GM23338 (cell line): ENCODE results near the gene C6orf47. TPM values are rescaled to one million over a fixed set of nuclear protein-coding genes. Genes with fewer than 3 reads are reported as not detected.

ENCODE experiments used
- ATAC-seq: fragments of 200-7000 bp; cut with Tn5 transposase; 3 replicates; pipeline ENCODE4 v1.9.1; 2020
- DNase-seq: peaks from one replicate; pipeline ENCODE4 v3.0.0-alpha.2; 2015; ENCODE audit warnings: low spot score
- H2AFZ ChIP-seq: fragments of 200-600 bp; sonication (generic); 2 replicates; pipeline ENCODE4 v1.8.0; 2016; ENCODE audit warnings: antibody characterized with exemption, mild to moderate bottlenecking, moderate library complexity
- H3F3A ChIP-seq: fragments of 200-600 bp; sonication (generic); replicated peaks from 2 replicates; pipeline ENCODE4 v1.8.0; 2017; ENCODE audit warnings: antibody characterized with exemption, mixed run types, low read depth
- H3K27ac ChIP-seq: fragments of 200-600 bp; sonication (generic); 2 replicates; pipeline ENCODE4 v1.6.1; 2016; ENCODE audit warnings: low read depth
- H3K27me3 ChIP-seq: fragments of 200-600 bp; sonication (generic); 2 replicates; pipeline ENCODE4 v1.8.0; 2016; ENCODE audit warnings: mild to moderate bottlenecking, mixed run types, moderate library complexity; ENCODE audit not compliant: insufficient read depth
- H3K36me3 ChIP-seq: fragments of 200-600 bp; sonication (generic); 2 replicates; pipeline ENCODE4 v1.8.0; 2016; ENCODE audit warnings: mild to moderate bottlenecking; ENCODE audit not compliant: insufficient read depth
- H3K4me1 ChIP-seq: fragments of 200-600 bp; sonication (generic); 2 replicates; pipeline ENCODE4 v1.8.0; 2016; ENCODE audit warnings: mild to moderate bottlenecking, moderate library complexity; ENCODE audit not compliant: insufficient read depth
- H3K4me2 ChIP-seq: fragments of 200-600 bp; sonication (generic); 2 replicates; pipeline ENCODE4 v1.7.1; 2017; ENCODE audit warnings: mixed run types
- H3K4me3 ChIP-seq: fragments of 200-600 bp; sonication (generic); 2 replicates; pipeline ENCODE4 v1.6.1; 2016; ENCODE audit warnings: mixed run types
- H3K79me2 ChIP-seq: fragments of 200-600 bp; sonication (generic); replicated peaks from 2 replicates; pipeline ENCODE4 v1.8.0; 2017; ENCODE audit warnings: mild to moderate bottlenecking; ENCODE audit not compliant: insufficient read depth
- H3K9me2 ChIP-seq: fragments of 200-600 bp; sonication (generic); 2 replicates; pipeline ENCODE4 v1.8.0; 2017; ENCODE audit not compliant: insufficient read depth
- H4K20me1 ChIP-seq: fragments of 200-600 bp; sonication (generic); replicated peaks from 2 replicates; pipeline ENCODE4 v1.8.0; 2017; ENCODE audit warnings: mild to moderate bottlenecking; ENCODE audit not compliant: insufficient read depth
- H3K27ac Mint-ChIP-seq: 2 replicates; pipeline ENCODE4 v1.8.0; 2020; ENCODE audit warnings: inconsistent platforms, mild to moderate bottlenecking, moderate library complexity, mixed read lengths
- H3K27me3 Mint-ChIP-seq: 3 replicates; pipeline ENCODE4 v1.8.0; 2022; ENCODE audit warnings: low read depth, mild to moderate bottlenecking, moderate library complexity, mixed read lengths, inconsistent platforms; ENCODE audit not compliant: insufficient read depth, poor library complexity
- H3K36me3 Mint-ChIP-seq: 3 replicates; pipeline ENCODE4 v1.8.0; 2021; ENCODE audit warnings: low read depth, mild to moderate bottlenecking, inconsistent platforms, moderate library complexity, mixed read lengths
- H3K4me1 Mint-ChIP-seq: 3 replicates; pipeline ENCODE4 v1.8.0; 2020; ENCODE audit warnings: mild to moderate bottlenecking, inconsistent platforms, mixed read lengths
- H3K4me3 Mint-ChIP-seq: 3 replicates; pipeline ENCODE4 v1.8.0; 2021; ENCODE audit warnings: moderate library complexity, mild to moderate bottlenecking, inconsistent platforms, mixed read lengths
- H3K9me3 Mint-ChIP-seq: 3 replicates; pipeline ENCODE4 v1.8.0; 2020; ENCODE audit warnings: moderate library complexity, mild to moderate bottlenecking, inconsistent platforms, mixed read lengths
- CREB1 ChIP-seq: fragments of 250-450 bp; sonication (Bioruptor Pico); IDR thresholded peaks from 2 replicates; pipeline ENCODE4 v1.5.0; 2020; ENCODE audit warnings: low read depth, mild to moderate bottlenecking, moderate library complexity
- CTCF ChIP-seq, 2 experiments: fragments of 200-600 bp in 1 of 2; sonication (generic) in 1 of 2; conservative IDR thresholded peaks; 2 replicates each; pipeline versions ENCODE4 v1.5.1 to v1.6.1; 2016 to 2017; ENCODE audit warnings: antibody characterized with exemption in 2 of 2, low read depth in 2 of 2, mild to moderate bottlenecking in 2 of 2, moderate library complexity in 1 of 2
- ETS1 ChIP-seq: IDR thresholded peaks from 2 replicates; pipeline ENCODE4 v1.6.1; 2016; ENCODE audit warnings: antibody characterized with exemption
- EZH2 ChIP-seq: fragments of 200-600 bp; sonication (generic); IDR thresholded peaks from one replicate; pipeline ENCODE4 v1.8.0; 2017; ENCODE audit warnings: antibody characterized with exemption, mild to moderate bottlenecking, low read depth; ENCODE audit not compliant: unreplicated experiment
- EZH2phosphoT487 ChIP-seq: fragments of 200-600 bp; sonication (generic); IDR thresholded peaks from one replicate; pipeline ENCODE4 v1.8.1; 2018; ENCODE audit warnings: antibody characterized with exemption; ENCODE audit not compliant: unreplicated experiment
- JUNB ChIP-seq: IDR thresholded peaks from one replicate; pipeline ENCODE4 v1.6.1; 2016; ENCODE audit warnings: antibody characterized with exemption; ENCODE audit not compliant: unreplicated experiment
- NANOG ChIP-seq: IDR thresholded peaks from 2 replicates; pipeline ENCODE4 v1.6.1; 2016; ENCODE audit warnings: antibody characterized with exemption, borderline replicate concordance
- POLR2AphosphoS5 ChIP-seq: IDR thresholded peaks from 2 replicates; pipeline ENCODE4 v1.6.1; 2016; ENCODE audit warnings: antibody characterized with exemption, low read depth
- REST ChIP-seq: IDR thresholded peaks from one replicate; pipeline ENCODE4 v1.6.1; 2018; ENCODE audit warnings: antibody characterized with exemption; ENCODE audit not compliant: unreplicated experiment
- STAT1 ChIP-seq: IDR thresholded peaks from one replicate; pipeline ENCODE4 v1.6.1; 2016; ENCODE audit warnings: antibody characterized with exemption; ENCODE audit not compliant: unreplicated experiment
- ZNF114 ChIP-seq: fragments of 250-450 bp; sonication (Bioruptor Pico); IDR thresholded peaks from 2 replicates; pipeline ENCODE4 v1.5.0; 2020; ENCODE audit warnings: mild to moderate bottlenecking, moderate library complexity
- ZNF331 ChIP-seq: fragments of 250-450 bp; sonication (Bioruptor Pico); IDR thresholded peaks from 2 replicates; pipeline ENCODE4 v1.5.0; 2020; ENCODE audit warnings: low read depth, mild to moderate bottlenecking, moderate library complexity
- ZNF462 ChIP-seq: fragments of 250-450 bp; sonication (Bioruptor Pico); IDR thresholded peaks from 2 replicates; pipeline ENCODE4 v1.5.0; 2020; ENCODE audit warnings: mild to moderate bottlenecking, moderate library complexity
- polyA plus RNA-seq: library from polyadenylated mRNA; unstranded; fragments of >200 nt; fragmentation: Nextera tagmentation; extraction: Ambion mirVana; gene quantifications from 2 replicates; pipeline ENCODE4 v1.2.1, GENCODE V29; 2016
- total RNA-seq: library from RNA; depleted of rRNA; stranded (reverse); fragments of >200 nt; shearing (Covaris generic); gene quantifications from 2 replicates; pipeline ENCODE4 v1.2.3, GENCODE V29; 2014

Gene C6orf47
- total and polyA plus RNA-seq, 2 experiments from 2014 or later = 9.4 to 12.8 TPM

- H3K27me3 ChIP-seq = no peaks in the 10 kb centered on the region
- DNase-seq (no peak), ATAC-seq (no peak)
- H3K4me1 ChIP-seq = no peaks in the 10 kb centered on the region
- H3K4me2 ChIP-seq = no peak overlapping the region
- H3K27ac ChIP-seq = no peak overlapping the region
- Mint-ChIP-seq H3K4me3 (no peak overlapping the region), H3K27ac (no peak overlapping the region), H3K9me3 (no peaks in the 10 kb centered on the region), H3K27me3 (peaks cover 6% of the 10 kb centered on the region), H3K36me3 (peaks cover 83% of the 10 kb centered on the region), H3K4me1 (no peaks in the 10 kb centered on the region)
- no peaks in the 10 kb centered on the region for H3K9me2 ChIP-seq
- H3K36me3 ChIP-seq = peaks cover 46% of the 10 kb centered on the region
- H4K20me1 ChIP-seq = peaks cover 13% of the 10 kb centered on the region; the same call in 1 of the 2 replicates
- no peak overlapping the region for H3K4me3 ChIP-seq
- H2AFZ ChIP-seq = no peak overlapping the region
- H3K79me2 ChIP-seq = no peaks in the 10 kb centered on the region
- TF ChIP-seq STAT1 (no peak), EZH2 (no peak), CTCF (conservative IDR thresholded peaks at IDR 0.05; ENCODE audit: low read depth in 2 of 2) (no peak), REST (no peak), ZNF462 (CRISPR knock-in tag) (no peak), EZH2phosphoT487 (no peak), JUNB (no peak), NANOG (no peak), POLR2AphosphoS5 (no peak), ETS1 (no peak), ZNF114 (CRISPR knock-in tag) (no peak), ZNF331 (CRISPR knock-in tag) (no peak), CREB1 (CRISPR knock-in tag) (no peak)
- peaks cover 36% of the 10 kb centered on the region for H3F3A ChIP-seq
Observed at GRCh38 chr6:31641370-31641769, 19.2 kb downstream of the C6orf47 start.
